Measurements from ENCODE around the gene HOXB4. TPM values are rescaled to one million over a fixed set of nuclear protein-coding genes. Genes with fewer than 3 reads are reported as not detected.

HOXB4 gene
- total and polyA plus RNA-seq, 4 donors, result 1.4 to 6.7 (median 2.6) TPM

- peaks cover 0 to 21% (median 4%) of the 10 kb centered on the region in 5 donors for H3K4me1 ChIP-seq (ENCODE audit: control insufficient read depth in 5 of 5, insufficient read depth in 5 of 5, low read length in 5 of 5)
- DNase-seq (peak in 2 of 3 donors; percentile 46 to 62), ATAC-seq (ENCODE audit: insufficient read depth, low FRiP score) (no peak)
- H3K9me3 ChIP-seq (ENCODE audit: control insufficient read depth in 4 of 4, insufficient read depth in 3 of 4, low read length in 3 of 4), result peaks cover 0 to 2% (median 0%) of the 10 kb centered on the region in 4 donors
- H3K27ac ChIP-seq (ENCODE audit: low read depth in 1 of 2, low read length in 1 of 2), result no peak overlapping the region
- H3K4me3 ChIP-seq, result no peak overlapping the region
- TF ChIP-seq, protein P1, sequence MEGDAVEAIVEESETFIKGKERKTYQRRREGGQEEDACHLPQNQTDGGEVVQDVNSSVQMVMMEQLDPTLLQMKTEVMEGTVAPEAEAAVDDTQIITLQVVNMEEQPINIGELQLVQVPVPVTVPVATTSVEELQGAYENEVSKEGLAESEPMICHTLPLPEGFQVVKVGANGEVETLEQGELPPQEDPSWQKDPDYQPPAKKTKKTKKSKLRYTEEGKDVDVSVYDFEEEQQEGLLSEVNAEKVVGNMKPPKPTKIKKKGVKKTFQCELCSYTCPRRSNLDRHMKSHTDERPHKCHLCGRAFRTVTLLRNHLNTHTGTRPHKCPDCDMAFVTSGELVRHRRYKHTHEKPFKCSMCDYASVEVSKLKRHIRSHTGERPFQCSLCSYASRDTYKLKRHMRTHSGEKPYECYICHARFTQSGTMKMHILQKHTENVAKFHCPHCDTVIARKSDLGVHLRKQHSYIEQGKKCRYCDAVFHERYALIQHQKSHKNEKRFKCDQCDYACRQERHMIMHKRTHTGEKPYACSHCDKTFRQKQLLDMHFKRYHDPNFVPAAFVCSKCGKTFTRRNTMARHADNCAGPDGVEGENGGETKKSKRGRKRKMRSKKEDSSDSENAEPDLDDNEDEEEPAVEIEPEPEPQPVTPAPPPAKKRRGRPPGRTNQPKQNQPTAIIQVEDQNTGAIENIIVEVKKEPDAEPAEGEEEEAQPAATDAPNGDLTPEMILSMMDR (IDR thresholded peaks at IDR 0.05; ENCODE audit: control extremely low read depth, extremely low read depth), result no peak
- no peaks in the 10 kb centered on the region for H3K36me3 ChIP-seq (ENCODE audit: control insufficient read depth in 4 of 4, insufficient read depth in 4 of 4, low read length in 4 of 4)
- peaks cover 7 to 78% (median 54%) of the 10 kb centered on the region in 3 donors for H3K27me3 ChIP-seq (ENCODE audit: control insufficient read depth in 3 of 3, insufficient read depth in 3 of 3, low read length in 2 of 3)
- H3K9ac ChIP-seq (ENCODE audit: insufficient read depth in 1 of 2, low read length in 2 of 2), result no peak overlapping the region
- 3 to 5% methylated on average over 15 of the region's 15 CpGs for WGBS, 2 donors
Measured at GRCh38 chr17:48612456-48612853, 34.3 kb upstream of the HOXB4 start.

DNA sequence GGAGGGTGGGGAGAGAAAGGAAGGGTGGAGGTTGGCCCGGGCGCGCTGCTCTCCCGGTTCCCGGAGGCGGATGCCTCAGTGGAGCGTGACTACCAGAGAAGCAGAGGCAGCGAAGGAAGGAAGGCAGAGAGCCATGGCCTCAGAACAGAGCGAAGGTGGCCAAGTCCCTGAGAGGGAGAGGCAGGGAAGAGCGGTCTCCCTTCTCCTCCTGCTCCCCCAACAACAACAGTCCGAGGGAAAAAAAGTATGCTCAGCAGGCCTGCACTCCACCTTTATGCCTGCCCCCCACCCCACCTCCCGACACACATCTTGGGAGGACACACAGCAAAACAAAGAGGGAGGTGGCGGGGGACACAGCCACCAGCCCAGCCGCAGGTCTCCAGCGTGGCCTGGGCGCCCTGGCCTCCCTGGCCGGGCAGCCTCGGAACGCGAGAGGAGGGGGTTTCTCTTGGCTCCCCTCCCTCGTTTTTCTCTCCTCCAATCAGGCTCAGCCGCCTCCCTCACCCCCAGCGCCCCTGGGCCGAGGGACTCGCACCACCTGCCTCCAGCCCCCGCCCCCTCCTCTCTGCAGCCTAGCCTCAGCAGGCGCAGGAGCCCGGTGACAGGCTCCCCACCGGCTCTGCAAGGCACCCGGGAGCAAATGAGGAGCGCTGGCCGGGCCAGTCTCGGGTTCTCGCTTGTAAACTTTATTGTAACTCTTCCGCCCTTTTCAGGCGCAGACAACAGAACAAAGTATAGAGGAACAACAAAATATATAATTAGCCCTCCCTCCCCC, 33.7 kb upstream of the HOXB4 start:
- peaks cover 0 to 4% (median 0%) of the 10 kb centered on the region in 4 donors for H3K36me3 ChIP-seq (ENCODE audit: control insufficient read depth in 4 of 4, insufficient read depth in 4 of 4, low read length in 4 of 4)
- ATAC-seq (ENCODE audit: insufficient read depth, low FRiP score), result no peak
- H3K9me3 ChIP-seq (ENCODE audit: control insufficient read depth in 4 of 4, insufficient read depth in 3 of 4, low read length in 3 of 4), result peaks cover 0 to 2% (median 0%) of the 10 kb centered on the region in 4 donors
- H3K27me3 ChIP-seq (ENCODE audit: control insufficient read depth in 3 of 3, insufficient read depth in 3 of 3, low read length in 2 of 3), result peaks cover 7 to 77% (median 53%) of the 10 kb centered on the region in 3 donors
- WGBS, 2 donors, result 3 to 7% methylated on average over 35 to 36 of the region's 36 CpGs
- no peak for DNase-seq
- H3K4me3 ChIP-seq, result no peak overlapping the region
- peaks cover 0 to 21% (median 4%) of the 10 kb centered on the region in 5 donors for H3K4me1 ChIP-seq (ENCODE audit: control insufficient read depth in 5 of 5, insufficient read depth in 5 of 5, low read length in 5 of 5)
- no peak overlapping the region for H3K27ac ChIP-seq (ENCODE audit: low read depth in 1 of 2, low read length in 1 of 2)
- TF ChIP-seq, protein P1 (IDR thresholded peaks at IDR 0.05; ENCODE audit: control extremely low read depth, extremely low read depth), result no peak
- no peak overlapping the region for H3K9ac ChIP-seq (ENCODE audit: insufficient read depth in 1 of 2, low read length in 2 of 2)

DNA sequence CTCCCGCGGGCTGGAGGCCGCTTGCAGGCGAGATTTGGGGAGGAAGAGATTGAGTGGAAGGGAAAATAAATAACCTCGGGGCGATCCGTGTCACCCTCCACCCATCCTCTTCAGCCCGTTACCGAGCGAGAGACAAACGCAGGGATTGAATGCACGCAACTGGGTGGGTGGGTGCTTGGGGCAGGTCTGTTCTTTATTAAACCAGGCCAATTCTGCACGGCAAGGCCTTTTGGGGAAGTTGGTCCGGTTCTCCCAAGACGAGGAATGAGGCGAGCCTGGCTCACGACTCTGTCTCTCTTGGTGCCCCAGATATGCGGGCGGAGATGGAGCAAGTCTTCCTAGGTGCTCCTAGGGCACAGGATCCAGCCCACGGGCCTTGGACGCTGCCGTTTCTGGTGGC, 33.1 kb upstream of the HOXB4 start:
- DNase-seq, result no peak
- Histone ChIP-seq H3K9ac (ENCODE audit: insufficient read depth in 1 of 2, low read length in 2 of 2) (peak overlapping the region in 1 of 2 donors; percentile 65), H3K4me3 (peak overlapping the region; percentile 10), H3K4me1 (ENCODE audit: control insufficient read depth in 5 of 5, insufficient read depth in 5 of 5, low read length in 5 of 5) (peaks cover 0 to 21% (median 4%) of the 10 kb centered on the region in 5 donors), H3K36me3 (ENCODE audit: control insufficient read depth in 4 of 4, insufficient read depth in 4 of 4, low read length in 4 of 4) (peaks cover 0 to 8% (median 0%) of the 10 kb centered on the region in 4 donors), H3K27ac (ENCODE audit: low read depth in 1 of 2, low read length in 1 of 2) (no peak overlapping the region), H3K9me3 (ENCODE audit: control insufficient read depth in 4 of 4, insufficient read depth in 3 of 4, low read length in 3 of 4) (peaks cover 0 to 2% (median 0%) of the 10 kb centered on the region in 4 donors), H3K27me3 (ENCODE audit: control insufficient read depth in 3 of 3, insufficient read depth in 3 of 3, low read length in 2 of 3) (peaks cover 3 to 77% (median 50%) of the 10 kb centered on the region in 3 donors)
- WGBS, 2 donors, result 2 to 5% methylated on average over 22 of the region's 22 CpGs
- ATAC-seq (ENCODE audit: insufficient read depth, low FRiP score), result peak; percentile 15
- TF ChIP-seq, protein P1 (IDR thresholded peaks at IDR 0.05; ENCODE audit: control extremely low read depth, extremely low read depth), result no peak
